Epidermal melanocyte (primary cell): ENCODE data around the gene MMAB.

Experiments
- DNase-seq: peaks from one replicate; pipeline ENCODE4 v3.0.0; 2011; ENCODE audit warnings: low spot score; ENCODE audit not compliant: insufficient read length

The MMAB gene

DNA sequence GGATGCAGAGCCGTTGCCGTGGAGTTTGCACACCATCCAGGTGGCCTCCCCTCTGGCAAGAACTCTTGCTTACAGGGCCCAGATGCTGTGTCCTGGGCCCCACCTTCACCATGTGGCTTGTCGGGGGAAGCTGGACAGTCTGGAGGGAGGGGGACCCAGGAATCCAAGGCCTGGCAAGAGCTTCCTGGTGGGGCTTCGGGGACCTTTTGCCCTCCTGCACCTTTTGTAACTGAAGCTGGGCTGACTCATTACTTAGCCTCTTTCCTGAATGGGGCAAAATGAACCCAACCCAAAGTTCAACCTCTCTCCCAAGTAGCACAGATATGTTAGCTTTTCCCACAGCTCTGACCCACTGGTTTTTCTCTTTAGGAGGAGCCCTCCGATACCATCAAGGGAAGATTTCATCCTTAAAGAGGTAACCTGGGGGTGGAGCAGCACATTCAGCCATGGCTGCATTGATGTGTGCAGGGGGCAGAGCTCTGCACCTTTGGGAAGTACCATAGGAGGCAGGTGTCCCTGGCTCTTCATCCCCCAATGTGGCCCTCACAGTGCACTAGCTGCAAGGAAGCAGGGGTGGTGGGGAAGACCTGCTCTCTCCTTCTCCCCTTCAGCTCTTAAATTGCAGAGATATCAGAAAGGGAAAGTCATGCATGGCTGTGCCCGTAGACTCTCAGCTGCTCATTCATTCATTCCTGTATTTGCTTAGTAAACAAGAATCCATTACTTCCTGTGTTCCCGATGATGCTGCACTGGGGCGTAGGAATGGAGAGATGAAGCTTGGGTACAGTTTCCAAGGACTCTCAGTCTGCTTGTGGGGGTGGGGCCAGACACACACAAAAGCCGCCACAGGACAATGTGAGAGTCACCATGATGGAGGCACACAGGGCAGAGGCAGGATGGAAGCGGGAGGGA is 13.3 kb upstream of the MMAB start:
- no peak for DNase-seq

DNA sequence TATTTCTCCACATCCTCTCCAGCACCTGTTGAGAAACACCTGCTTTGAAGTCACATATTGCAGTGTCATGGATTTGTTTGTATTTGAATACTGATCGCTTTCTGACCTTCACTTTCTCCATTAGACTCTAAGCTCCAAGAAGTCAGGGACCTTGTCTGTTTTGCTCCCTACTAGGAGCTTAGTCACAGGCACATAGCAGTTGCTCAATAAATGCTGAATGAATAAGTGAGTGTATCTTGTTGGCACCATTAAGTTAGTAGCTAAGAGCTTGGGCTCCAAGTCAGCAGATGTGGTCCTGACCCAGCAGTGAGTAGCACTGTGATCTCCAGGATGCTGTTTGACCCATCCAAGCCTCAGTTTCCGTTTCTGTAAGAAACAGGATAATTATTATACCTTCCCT is 10.4 kb upstream of the MMAB start:
- DNase-seq, result no peak

DNA sequence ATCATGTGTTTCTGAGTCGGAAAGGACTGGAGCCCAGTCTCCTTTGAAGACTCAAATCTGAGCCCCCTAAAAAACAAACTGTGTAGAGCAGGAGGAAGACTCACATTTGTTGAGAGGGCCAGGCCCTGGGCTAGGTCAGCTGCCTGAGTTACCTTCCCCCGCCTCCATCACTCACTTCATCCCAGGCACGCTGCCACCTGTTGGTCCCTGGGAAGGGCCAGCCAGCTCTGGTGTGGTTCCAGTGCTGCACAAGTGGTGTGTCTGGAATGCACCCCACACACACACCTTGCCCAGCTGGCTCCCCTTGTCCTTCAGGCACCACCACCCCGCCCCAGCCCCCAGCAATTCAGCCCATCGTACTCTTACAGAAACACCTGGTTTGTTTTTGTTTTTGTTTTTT is 9.3 kb upstream of the MMAB start:
- no peak for DNase-seq

DNA sequence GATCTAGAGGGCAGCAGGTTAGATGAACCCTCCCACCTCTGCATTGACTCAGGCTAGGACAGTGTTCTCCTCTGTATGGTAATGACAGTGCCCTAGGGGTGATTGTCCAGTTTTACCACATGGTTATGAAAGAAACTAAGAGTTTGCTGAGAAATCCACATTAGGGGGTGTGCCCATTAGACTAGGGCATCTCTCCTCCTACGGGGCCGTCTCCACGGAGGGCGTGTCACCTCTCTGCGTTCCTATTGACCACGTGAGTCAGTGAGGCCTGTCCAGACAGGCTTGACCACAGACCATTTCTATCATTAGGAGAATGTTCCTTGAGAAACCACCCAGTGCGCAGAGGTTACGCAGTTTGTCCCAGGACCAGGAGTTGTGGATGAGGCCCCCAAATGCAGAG is 8.6 kb upstream of the MMAB start:
- peak; percentile 62 for DNase-seq

DNA sequence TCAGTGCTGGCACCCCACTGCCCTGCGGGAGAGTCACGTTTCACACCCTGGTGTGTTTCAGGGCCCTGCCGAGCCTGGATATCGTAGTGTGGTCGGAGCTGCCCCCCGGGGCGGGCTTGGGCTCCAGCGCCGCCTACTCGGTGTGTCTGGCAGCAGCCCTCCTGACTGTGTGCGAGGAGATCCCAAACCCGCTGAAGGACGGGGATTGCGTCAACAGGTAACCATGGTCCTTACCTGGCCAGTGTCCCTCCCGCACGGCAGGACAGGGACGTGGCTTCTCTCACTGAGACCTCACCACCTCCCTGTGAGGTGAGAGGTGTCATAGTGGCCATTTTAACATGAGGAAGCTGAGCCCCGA is 8.0 kb upstream of the MMAB start:
- no peak for DNase-seq

DNA sequence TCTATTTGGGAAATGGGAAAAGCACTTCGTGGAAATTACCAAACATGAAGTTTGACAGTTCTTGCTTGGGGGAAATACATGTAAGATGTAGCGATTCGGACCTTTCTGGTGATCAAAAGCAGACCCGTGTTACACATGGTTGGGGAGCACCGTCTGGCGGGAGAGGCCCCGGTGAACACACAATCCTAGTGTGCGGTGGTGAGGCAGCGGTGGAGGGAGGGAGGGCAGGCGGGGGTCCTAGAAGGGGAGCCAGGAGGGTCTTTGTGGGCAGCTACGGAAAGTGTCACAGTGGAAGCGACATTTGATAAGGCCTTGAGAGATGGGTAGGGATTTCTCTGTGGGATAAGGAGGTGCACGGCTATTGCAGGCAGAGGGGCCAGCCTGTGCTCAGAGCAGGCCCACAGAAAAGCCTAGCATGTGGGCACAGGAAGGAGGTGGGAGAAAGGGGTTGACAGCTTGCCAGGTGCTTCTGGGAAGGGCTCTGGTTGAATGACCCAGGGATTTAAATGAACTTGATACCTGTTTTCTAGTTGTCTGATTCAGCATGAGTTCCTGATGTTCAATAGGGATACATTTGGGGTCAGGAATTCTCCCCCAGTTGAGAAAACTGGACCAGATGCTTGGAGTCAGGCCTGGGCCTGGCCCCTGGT is 7.5 kb upstream of the MMAB start:
- DNase-seq, result no peak

DNA sequence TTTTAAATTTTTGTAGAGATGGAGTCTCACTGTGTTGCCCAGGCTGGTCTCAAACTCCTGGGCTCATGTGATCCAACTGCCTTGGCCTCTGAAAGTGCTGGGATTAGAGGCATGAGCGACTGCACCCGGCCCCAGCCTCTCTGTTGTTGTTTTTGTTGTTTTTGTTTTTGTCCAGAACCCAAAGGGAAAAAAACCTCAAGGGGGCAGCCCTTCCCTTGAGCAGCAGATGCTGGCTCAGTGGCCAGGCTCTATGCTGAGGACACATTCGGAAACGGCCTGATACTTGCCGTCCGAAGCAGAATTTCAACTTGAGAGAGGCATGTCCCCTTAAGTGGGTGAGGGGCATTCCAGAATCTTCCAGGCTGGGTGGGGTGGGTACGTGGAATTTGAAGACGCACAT is 7.0 kb upstream of the MMAB start:
- DNase-seq, result no peak

DNA sequence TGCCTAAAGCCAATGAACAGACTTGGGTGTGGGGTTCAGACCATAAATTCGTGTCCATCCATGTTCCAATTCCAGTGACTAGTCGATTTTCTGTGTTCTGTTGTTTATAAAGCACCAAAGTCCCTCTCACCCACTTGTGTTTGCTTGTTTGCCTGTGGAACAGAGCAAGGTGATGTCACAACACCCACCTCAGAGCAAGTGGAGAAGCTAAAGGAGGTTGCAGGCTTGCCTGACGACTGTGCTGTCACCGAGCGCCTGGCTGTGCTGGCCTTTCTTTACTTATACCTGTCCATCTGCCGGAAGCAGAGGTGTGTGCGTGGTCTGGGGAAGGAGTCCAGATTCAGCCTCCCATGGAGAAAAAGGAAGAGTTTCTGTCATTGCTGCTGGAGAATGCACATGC is 6.3 kb upstream of the MMAB start:
- DNase-seq, result no peak

DNA sequence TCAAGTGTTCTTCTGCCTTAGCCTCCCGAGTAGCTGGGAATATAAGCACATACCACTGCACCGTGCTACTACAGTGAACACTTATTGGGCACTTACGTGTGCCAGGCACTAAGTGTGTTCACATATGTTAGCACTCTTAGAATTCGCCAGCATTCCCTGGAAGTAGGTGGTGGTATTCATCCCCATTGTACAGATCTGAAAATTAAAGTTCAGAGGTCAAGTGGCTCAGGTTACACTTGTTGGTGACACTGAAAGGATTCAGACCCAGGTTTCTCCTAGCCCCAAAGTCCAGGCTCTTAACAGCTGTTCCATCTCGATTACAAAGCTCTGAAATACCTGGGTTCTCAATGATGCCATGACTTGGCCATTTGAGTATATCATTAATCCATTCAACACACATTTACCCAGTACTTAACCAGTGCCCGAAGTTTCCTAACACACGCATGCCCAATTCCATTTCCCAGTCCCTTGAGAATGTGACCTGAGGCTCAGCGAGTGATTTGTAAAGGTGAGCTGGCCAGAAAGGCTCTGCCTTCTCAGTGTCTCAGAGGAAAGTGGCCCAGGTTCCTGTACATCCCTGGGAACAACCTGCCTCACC is 5.1 kb upstream of the MMAB start:
- DNase-seq, result no peak

DNA sequence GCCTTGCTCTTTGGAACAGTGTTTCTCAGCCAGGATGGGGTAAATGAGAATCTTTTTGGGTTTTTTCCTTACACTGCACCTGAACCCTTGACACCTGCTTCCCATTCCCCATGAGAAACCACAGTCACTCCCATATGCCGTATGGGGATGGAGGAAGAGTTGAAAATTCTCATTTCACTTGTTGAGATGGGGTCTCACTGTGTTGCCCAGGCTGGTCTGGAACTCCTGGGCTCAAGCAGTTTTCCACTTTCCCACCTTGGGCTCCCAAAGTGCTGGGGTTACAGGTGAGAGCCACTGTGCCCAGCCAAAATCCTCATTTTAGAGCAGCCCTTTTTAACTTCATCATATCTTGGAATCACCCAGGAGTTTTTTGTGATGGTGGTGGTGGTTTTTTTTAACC is 4.0 kb upstream of the MMAB start:
- DNase-seq, result no peak

DNA sequence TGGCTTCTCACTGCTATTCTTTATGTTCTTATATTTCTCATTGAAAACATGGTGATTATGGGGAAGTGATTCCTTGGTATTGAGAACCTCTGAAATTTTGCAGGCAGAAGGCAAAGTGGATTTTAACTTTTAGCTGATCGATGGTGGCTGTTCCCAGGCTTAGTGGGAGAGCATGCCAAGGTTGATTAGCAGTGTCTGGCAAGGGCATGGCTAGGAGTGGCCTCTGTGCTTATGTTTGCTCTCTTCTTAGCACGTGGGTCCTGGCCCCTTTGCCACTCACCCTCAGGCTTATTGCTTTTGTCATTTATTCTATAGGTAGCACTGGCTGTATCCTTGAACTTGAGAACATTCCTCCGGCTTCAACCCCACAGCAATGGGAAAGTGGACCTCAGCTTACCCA is 2.4 kb upstream of the MMAB start:
- no peak for DNase-seq

DNA sequence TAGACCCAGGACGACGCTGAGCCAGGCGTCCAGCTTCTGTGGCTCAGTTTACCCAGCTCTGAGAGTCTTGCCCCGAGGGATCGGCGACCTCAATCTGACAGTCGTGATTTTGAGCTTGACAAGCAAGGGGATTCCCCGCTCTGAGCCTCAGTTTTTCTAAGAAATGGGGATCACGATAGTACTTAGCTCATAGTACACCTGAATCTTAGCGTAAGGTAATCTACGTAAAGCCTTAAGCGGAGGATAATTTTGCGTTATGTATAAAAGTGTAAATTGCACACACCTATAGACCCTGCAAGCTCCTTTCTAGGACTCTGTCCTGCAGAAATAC is 575 bp upstream of the MMAB start:
- DNase-seq, result no peak

DNA sequence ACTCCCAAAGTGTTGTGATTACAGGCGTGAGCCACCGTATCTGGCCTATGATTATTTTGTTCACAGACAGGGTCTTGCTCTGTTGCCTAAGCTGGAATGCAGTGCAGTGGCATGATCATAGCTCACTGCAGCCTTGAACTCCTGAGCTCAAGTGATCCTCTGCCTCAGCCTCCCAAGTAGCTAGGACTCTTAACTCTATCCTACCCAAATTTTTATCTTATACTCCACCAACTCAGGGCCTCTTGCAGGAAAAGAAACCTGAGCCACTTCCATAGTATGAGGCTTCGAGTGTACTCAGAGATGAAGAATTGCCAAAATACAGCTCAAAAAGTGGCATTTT is 828 bp downstream of the MMAB start:
- DNase-seq, result no peak

DNA sequence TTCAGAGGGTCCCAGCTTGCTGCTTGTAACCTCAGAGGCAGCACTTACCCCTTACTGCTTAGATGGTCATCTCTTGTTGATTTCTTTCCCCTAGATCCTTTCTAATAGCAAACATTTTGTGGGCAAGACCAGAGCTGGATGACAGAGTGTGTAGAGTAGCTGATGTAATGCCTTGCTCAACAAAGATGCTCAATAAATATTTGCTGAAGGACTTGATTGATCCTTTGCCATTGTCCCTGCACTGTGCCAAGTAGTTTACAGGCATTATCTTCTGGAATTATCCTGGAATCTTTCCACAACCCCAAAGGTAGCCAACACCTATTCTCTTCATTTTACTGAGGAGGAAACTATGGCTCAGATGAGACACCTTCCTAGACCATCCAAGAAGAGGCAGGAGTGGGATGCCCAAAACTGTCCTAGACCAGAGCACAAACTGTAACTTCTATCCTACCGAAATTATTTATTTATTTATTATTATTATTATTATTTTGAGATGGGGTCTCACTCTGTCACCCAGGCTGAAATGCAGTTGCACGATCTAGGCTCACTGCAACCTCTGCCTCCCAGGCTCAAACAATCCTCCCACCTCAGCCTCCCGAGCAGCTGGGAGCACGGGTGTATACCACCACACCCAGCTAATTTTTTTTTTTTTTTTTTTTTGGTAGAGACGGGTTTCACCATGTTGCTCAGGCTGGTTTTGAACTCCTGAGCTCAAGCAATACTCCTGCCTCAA is 1.4 kb downstream of the MMAB start:
- no peak for DNase-seq

DNA sequence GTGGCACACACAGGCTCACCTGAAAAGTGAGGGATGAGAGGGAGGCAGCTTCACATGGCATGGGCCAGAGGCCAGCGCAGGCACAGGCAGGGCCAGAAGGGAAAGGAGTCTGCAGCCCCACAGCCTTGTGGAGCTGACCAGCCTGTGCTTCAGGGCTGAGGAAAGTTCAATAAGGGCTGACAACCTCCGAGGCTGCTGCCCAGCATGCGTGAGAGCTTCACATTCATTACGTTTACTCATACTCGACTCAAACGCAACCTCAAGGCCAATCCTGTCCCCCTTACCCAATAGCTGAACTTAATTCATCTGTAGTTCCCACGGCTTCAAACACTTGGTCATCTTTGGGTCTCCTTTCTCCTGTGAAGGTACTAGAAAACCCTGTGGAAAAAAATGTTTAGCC is 4.8 kb downstream of the MMAB start:
- no peak for DNase-seq

DNA sequence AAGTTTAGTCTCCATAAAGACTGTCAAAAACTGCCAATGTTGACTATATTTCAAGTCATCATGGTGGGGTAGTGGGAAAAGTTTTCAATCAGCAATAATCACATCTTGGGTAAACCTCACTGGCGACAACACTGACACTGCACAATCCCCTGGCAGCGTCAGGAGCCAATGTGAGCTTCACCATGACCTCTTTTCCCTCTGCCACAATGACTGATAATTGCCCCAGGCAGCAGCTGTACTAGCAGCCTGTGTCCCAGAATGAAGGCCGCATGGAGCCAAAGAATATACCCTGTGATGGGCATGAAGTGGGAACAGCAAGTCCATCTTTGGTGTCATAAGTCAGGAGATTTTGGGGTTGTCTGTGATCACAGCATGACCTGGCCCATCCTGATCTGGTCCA is 5.3 kb downstream of the MMAB start:
- no peak for DNase-seq

DNA sequence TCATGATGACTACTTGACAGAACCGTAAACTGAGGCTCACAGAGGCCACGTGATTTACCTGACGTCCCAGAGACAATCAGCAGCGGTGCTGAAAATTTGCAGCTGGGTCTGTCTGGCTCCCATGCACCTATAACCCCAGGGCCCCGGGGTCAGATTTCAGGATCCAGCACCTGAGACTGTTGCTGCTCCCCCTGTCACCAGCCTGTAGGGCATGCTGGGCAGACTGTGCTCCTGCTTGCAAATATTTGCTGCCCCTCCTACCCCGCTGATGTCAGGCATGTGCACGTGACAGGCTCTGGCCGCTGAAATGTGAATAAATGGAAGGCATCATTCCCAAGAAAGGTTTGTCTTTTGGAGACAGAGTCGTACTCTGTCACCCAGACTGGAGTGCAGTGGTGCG is 6.0 kb downstream of the MMAB start:
- no peak for DNase-seq

DNA sequence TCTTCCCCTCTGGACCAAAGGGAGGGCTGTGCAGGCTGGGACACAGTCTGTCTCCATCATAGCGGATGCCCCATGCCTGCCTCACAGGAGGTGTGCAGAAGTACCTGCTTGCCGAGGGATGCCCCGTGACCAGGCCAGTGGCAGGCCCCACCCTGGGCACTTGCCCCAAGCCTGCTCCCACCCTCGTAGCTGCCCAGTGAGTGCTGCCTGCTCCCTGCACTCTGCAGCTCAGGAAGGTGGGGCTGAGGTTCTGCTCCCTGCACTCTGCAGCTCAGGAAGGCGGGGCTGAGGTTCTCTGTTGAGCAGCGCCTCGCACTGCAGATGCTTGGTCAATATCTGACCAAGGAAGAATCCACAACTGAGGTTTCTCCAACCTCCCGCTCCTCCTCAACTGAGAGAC is 6.9 kb downstream of the MMAB start:
- DNase-seq, result no peak

DNA sequence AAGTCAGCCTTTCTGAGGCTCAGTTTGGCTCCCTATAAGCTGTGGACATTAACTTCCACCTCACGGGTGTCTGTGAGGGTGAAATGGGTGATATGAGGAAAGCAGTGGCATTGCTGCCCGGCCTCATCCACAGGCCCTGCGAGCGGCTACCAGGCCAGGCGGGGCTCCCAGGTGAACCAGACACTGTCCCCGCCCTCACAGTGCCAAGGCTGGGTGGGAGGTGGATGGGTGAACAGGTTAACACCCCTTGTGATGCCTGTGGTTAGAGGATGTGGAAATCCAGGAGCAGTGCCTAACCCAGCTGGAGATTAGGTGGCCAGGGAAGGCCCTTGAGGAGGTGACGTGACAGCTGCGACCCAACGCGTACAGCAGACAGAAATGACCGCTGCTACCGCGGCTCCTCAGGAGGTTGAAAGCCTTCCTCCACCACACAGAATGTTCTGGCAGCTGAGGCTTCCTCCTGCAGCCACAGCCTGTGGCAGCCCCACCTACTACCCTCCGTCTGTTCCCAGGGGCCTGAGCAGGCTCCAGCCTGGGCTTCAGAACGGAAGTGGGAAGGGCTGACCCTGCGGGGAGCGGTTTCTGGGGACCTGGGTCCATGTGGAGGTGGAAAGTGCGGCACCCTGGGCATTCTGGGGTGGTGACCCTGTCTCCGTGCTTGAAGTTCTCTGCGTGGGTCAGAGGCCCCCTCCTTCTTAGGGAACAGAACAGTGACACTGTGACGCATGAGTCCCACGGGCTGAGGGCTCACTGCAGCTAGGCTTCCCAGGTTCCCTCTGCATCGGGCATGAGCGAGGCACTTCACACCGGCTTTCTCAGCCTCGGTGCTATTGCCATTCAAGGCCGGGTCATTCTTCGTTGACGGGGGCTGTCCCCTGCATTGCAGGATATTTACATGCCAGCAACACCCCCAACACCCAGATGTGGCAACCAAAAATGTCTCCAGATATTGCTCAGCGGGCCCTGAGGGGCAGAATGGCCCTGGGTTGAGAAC is 9.7 kb downstream of the MMAB start:
- DNase-seq, result no peak

DNA sequence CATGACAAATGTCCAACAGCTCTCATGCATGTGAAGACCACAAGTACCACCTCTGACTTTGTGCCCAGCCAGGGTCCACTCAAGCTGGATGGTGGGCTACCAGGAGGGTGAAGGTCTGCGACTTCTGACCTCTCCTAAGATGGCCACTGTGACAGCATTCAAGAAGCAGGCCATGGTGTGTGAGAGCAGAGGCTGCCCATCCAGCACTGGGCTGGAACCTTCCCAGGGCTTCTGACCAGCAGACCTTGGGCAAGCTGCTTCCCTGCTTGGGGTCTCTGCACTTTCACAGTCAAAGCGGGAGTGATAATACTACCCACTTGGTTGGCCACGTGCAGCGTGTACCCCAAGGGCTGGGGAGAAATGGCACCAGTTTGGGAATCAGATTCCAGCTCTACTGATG is 10.4 kb downstream of the MMAB start:
- no peak for DNase-seq

DNA sequence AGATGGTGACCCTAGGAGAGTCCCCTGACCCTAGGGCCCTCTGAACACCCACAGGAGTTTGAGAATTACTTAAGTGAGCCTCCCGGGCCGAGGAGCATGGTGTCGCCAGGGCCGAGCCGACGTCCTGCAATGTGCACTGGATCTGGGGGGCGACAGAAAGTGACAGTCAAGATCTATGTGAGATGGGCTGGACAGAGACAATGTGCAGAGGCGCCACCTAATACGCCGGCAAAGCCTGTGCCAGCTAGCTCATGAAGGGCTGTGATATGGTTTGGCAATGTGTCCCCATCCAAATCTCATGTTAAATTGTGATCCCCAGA is 11.6 kb downstream of the MMAB start:
- no peak for DNase-seq
